ENCODE results near the gene AIFM1.

Gene AIFM1

GRCh38 chrX:130165703-130166502 lies at the start of gene AIFM1:
Gene AIFM1 (minus strand): TSS chrX:130165841. CDS start chrX:130165656, 185 bp downstream.
- peak; percentile 77 for DNase-seq (ENCODE audit: low read depth)

GRCh38 chrX:130213376-130213775 lies 47.7 kb upstream of the AIFM1 start:
- no peak for DNase-seq (ENCODE audit: low read depth)

- DNase-seq (ENCODE audit: low read depth), result no peak
Observed at GRCh38 chrX:130212371-130212770, 46.7 kb upstream of the AIFM1 start.

GRCh38 chrX:130211415-130212186 lies 46.0 kb upstream of the AIFM1 start:
- no peak for DNase-seq (ENCODE audit: low read depth)

GRCh38 chrX:130204647-130205046 lies 39.0 kb upstream of the AIFM1 start:
- DNase-seq (ENCODE audit: low read depth), result no peak

GRCh38 chrX:130197464-130197863 lies 31.8 kb upstream of the AIFM1 start:
- DNase-seq (ENCODE audit: low read depth), result no peak

- no peak for DNase-seq (ENCODE audit: low read depth)
Observed at GRCh38 chrX:130196466-130196865, 30.8 kb upstream of the AIFM1 start.

GRCh38 chrX:130190801-130191200 lies 25.2 kb upstream of the AIFM1 start:
- DNase-seq (ENCODE audit: low read depth), result no peak

- DNase-seq (ENCODE audit: low read depth), result no peak
Observed at GRCh38 chrX:130186651-130187050, 21.0 kb upstream of the AIFM1 start.

GRCh38 chrX:130184857-130185256 lies 19.2 kb upstream of the AIFM1 start:
- DNase-seq (ENCODE audit: low read depth), result no peak

GRCh38 chrX:130184168-130184567 lies 18.5 kb upstream of the AIFM1 start:
- DNase-seq (ENCODE audit: low read depth), result no peak

GRCh38 chrX:130179579-130180215 lies 14.1 kb upstream of the AIFM1 start:
- no peak for DNase-seq (ENCODE audit: low read depth)

- DNase-seq (ENCODE audit: low read depth), result no peak
Observed at GRCh38 chrX:130179170-130179569, 13.5 kb upstream of the AIFM1 start.

GRCh38 chrX:130176942-130177341 lies 11.3 kb upstream of the AIFM1 start:
- DNase-seq (ENCODE audit: low read depth), result no peak

- no peak for DNase-seq (ENCODE audit: low read depth)
Observed at GRCh38 chrX:130176354-130176776, 10.7 kb upstream of the AIFM1 start.

GRCh38 chrX:130174937-130175336 lies 9.3 kb upstream of the AIFM1 start:
- no peak for DNase-seq (ENCODE audit: low read depth)

GRCh38 chrX:130174045-130174704 lies 8.5 kb upstream of the AIFM1 start:
- no peak for DNase-seq (ENCODE audit: low read depth)

GRCh38 chrX:130173190-130173895 lies 7.7 kb upstream of the AIFM1 start:
- peak; percentile 11 for DNase-seq (ENCODE audit: low read depth)

GRCh38 chrX:130172127-130172845 lies 6.6 kb upstream of the AIFM1 start:
- no peak for DNase-seq (ENCODE audit: low read depth)

- DNase-seq (ENCODE audit: low read depth), result peak; percentile 8
Observed at GRCh38 chrX:130171446-130172126, 5.9 kb upstream of the AIFM1 start, which contains the start of gene RAB33A. Gene RAB33A (plus strand): TSS chrX:130171962. CDS start chrX:130172063, 101 bp downstream.

All from stimulated activated CD8-positive, alpha-beta memory T cell treated with anti-CD3 and anti-CD28 coated beads, Interleukin-4, amount 100 ng/mL, for 24 hours (primary cell).